HG02938 (cell line): Measurements from ENCODE around the gene DYNLL2.
"Not testable (repeated sequence)": the region's sequence is repeated elsewhere in the genome, so short reads cannot be mapped to it uniquely, and the experiment has no call there.

Experiments used
- ATAC-seq: cut with Tn5 transposase; IDR thresholded peaks from one replicate; pipeline ENCODE4 v1.9.1; 2021; ENCODE audit warnings: mild to moderate bottlenecking, moderate library complexity; ENCODE audit not compliant: unreplicated experiment

DYNLL2 gene

DNA sequence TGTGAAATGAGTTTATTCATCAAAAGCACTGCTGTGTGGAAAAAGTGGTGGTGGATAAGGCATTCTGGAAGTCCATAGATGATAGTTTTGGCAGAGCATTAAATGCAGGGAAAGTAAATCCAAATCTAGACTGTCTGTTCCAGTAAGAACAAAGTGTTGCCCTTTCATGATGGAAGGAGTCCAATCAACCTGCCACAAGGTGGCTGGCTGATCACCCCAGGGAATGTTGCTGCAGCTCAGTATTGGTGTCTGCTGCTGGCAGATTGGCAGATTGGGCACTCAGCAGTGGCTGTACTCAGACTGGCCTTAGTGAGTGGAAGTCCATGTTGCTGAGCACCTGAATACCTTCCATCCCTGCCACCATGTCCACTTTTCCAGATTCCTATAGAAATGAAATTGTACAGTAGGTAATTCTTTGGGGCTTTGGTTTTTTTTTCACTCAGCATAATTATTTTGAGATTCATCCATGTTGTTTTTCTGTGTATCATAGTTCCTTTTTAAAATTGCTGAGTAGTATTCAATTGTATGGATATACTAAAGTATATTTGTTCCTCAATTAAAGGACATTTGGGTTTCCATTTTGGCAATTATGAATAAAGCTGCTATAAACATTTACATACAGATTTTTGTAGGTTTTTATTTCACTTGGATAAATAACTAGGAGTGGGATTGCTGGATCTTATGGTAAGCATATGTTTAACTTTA is 14.3 kb downstream of the DYNLL2 start:
- ATAC-seq, result no peak

DNA sequence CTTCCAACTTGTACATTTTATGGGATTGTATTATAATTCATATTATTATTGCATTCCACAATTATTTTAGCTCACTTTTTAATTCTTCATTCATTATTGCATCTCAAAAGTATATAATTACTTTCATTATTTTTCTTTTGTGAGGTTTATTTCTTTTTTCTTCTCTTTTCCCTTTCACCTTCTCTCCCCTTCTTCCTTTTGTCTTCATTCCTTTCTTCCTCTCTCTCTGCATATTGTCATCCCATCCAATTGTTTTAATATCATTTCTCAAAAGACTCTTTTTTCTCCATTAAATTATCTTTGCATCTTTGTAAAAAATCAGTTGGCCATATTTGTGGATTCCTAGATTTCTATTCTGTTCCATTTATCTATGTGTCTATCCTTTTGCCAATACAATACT is 17.3 kb downstream of the DYNLL2 start:
- no peak for ATAC-seq

- ATAC-seq, result not testable (repeated sequence)
Measured at GRCh38 chr17:58101898-58102297, 18.7 kb downstream of the DYNLL2 start.

DNA sequence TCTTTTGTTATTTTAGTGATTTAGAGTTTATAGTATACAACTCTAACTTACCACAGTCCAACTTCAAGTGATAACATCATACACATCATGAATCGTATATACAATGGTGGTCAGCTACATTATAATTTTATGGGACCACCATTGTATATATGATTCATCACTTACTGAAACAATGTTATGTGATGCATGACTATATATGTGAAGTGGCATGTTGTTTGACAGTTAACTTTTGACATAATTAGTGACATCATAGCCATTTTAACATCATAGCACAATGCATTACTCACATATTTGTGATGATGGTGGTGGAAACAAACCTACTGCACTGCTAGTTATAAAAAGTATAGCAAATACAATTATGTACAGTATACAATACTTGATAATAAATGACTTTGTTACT is 21.9 kb downstream of the DYNLL2 start:
- no peak for ATAC-seq

DNA sequence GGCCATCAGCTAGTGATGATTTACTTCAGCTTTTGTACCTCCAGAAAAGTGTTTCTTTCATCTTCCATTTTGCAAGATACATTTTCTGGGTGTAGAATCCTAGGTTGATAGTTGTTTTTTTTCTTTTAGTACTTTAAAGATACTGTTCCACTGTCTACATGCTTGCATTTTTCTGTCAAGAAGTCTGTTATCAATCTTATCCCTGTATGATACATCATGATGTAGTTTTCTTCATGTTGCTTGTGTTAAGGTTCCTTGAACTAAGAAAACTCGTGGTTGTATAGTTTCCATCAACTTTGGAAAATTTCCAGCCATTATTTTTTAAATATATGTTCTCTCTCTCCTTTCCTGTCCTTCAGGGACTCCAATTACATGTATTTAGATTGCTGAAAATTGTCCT is 24.1 kb downstream of the DYNLL2 start:
- ATAC-seq, result no peak

GRCh38 chr17:58109197-58109596 is 26.0 kb downstream of the DYNLL2 start:
- ATAC-seq, result no peak

GRCh38 chr17:58110012-58110411 is 26.8 kb downstream of the DYNLL2 start:
- ATAC-seq, result no peak

DNA sequence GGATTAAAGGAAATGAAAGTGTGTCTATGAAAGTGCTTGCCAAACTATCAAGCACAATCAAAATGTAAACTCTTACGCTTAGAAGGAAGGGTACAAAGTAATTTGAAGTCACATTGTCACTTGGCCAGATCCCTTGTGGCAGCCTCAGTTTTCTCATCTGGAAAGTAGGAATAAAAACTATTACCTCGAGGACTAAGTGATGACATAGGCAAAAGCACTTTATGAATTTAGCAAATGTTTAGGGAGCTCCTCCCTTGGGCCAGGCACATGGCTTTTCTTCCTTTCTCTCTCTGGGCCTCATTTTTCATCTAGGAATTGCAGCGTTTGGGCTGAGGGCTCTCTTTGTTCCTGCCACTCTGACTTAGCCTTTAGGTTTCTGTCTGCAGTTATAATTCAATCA is 28.5 kb downstream of the DYNLL2 start:
- ATAC-seq, result no peak

- no peak for ATAC-seq
Measured at GRCh38 chr17:58112970-58113631, 29.9 kb downstream of the DYNLL2 start.

- no peak for ATAC-seq
Measured at GRCh38 chr17:58113947-58114346, 30.7 kb downstream of the DYNLL2 start.

- no peak for ATAC-seq
Measured at GRCh38 chr17:58117382-58117781, 34.2 kb downstream of the DYNLL2 start.

DNA sequence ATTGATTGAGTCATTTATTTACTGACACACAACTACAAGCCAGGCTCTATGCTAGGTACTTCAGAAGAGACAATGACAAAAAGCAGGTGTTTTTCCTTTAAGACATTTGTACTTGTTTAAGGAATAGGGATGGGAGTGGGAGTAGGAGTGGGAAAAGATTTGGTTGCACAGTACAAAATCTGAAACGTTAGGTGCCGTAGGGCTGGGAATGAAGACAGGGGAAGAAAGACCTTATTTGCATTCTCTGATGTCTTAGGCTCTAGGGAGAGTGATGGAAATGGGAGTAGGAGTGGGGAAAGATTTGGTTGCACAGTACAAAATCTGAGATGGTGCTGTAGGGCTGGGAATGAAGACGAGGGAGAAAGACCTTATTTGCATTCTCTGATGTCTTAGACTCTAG is 36.3 kb downstream of the DYNLL2 start:
- no peak for ATAC-seq

- no peak for ATAC-seq
Measured at GRCh38 chr17:58120195-58120822, 37.1 kb downstream of the DYNLL2 start.

DNA sequence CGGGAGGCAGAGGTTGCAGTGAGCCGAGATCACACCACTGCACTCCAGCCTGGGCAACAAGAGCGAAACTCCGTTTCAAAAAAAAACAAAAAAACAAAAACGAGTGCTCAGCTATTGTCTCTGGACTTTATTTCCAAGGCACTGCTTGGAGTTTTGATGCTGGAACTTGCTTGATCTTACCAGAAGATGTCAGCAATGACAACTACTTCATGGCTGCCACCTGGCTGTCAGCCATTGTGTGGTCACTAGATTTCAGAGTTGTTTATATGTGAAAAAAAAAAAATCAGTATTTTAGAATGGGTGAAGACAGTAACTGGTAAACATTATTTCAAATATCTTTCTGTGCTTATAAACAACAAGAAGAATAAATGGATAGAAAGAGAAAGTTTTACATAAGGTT is 38.7 kb downstream of the DYNLL2 start:
- ATAC-seq, result no peak

DNA sequence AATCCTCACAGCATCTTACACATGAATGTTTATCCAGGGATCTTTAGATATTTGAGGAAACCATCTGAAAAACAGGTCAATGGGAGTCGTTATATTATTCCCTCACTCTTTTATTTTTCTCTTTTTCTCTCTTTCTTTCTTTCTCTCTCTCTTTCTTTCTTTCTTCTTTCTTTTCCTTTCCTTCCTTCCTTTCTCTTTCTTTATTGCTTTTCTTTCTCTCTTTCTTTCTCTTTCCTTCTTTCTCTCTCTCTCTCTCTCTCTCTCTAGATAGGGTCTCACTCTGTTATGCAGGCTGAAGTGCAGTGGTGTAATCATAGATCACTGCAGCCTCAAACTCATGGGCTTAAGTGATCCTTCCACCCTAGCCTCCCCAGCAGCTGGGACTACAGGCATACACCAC is 44.6 kb downstream of the DYNLL2 start:
- ATAC-seq, result no peak

DNA sequence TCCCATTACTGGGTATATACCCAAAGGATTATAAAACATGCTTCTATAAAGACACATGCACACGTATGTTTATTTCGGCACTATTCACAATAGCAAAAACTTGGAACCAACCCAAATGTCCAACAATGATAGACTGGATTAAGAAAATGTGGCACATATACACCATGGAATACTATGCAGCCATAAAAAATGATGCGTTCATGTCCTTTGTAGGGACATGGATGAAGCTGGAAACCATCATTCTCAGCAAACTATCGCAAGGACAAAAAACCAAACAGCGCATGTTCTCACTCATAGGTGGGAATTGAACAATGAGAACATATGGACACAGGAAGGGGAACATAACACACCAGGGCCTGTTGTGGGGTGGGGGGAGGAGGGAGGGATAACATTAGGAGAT is 49.5 kb downstream of the DYNLL2 start:
- not testable (repeated sequence) for ATAC-seq

DNA sequence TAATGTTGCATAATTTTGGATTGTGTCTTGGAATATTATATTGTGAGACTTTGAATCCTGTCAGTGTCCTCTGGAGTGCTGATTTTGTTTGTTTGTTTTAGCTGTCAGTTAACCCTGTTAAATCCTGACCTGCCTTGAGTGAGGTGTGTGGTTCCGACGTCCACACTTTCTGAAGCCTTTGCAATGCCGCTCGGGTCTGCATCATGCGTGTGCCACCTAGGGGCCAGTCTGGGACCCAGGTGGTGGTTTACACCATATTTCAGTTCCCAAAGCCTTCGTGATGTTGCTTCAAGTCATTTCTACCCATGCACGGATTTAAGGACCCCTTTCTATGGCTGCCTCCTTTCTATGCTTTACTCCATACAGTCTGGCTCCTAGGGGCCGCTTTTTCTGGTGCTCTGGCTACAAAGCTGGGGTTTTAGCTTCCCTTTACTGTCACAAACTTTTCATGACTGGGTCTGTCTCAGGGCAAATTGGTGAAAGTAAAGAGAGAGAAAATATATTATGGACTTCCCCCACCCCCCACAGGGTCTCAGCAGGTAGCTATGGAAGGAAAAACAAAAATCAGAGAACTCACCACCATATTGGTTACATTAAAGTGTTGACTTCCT is 53.6 kb downstream of the DYNLL2 start:
- no peak for ATAC-seq

DNA sequence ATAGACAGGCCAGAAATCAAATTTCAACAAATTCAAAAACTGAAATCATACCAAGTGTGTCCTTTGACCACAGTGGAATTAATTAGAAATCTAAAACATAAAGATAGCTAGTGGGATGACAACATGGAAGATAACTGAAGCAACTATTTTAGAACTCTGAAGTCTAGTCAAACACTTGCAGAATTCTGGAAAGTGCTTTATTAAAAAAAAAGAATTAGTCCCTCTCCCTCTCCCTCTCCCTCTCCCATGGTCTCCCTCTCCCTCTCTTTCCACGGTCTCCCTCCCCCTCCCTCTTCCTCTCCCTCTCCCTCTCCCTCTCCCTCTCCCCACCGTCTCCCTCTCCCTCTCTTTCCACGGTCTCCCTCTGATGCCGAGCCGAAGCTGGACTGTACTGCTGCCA is 58.3 kb downstream of the DYNLL2 start:
- ATAC-seq, result no peak

- ATAC-seq, result not testable (repeated sequence)
Measured at GRCh38 chr17:58143335-58143734, 60.1 kb downstream of the DYNLL2 start.

DNA sequence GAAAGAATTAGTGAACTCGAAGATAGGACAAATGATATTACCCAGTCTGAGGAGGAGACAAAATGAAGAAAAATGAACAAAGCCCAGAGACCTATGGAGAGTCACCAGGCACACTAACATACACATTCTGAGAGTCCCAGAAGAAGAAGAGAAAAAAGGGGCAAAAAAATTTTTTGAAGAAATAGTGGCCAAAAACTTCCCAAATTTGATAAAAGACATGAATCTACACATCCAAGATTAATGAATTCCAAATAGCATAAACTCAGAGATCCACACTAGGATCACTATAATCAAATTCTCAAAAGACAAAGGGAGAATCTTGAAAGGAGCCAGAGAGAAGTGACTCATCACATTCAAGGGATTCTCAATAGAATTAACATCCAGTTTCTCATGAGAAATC is 61.6 kb downstream of the DYNLL2 start:
- no peak for ATAC-seq
